Dedifferentiated amniotic fluid mesenchymal stem cell (primary cell): Measurements from ENCODE around the gene IGFBP2.

Experiments used
- DNase-seq: peaks from one replicate; pipeline ENCODE4 v3.0.0-alpha.2; 2016; ENCODE audit errors: extremely low spot score

IGFBP2 gene

DNA sequence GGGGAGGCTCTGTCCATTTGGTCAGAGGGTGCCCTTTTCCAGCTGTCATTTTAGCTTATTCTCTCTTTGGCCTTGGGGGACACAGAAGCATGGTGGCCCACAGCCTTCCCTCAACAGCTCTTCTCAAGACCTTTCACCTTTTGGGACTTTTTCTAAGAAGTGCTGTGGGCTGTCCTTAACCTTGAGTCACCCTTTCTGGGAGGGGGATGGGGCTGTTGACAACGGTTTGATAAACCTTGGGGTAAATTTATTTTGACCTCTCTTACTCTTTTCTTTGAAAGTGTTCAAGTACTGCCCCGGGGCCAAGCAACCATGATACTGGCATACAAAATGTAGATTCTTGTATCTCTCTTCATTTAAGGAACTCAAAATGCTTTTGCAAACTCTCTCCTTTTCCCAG is 48.5 kb downstream of the IGFBP2 start:
- DNase-seq, result no peak

DNA sequence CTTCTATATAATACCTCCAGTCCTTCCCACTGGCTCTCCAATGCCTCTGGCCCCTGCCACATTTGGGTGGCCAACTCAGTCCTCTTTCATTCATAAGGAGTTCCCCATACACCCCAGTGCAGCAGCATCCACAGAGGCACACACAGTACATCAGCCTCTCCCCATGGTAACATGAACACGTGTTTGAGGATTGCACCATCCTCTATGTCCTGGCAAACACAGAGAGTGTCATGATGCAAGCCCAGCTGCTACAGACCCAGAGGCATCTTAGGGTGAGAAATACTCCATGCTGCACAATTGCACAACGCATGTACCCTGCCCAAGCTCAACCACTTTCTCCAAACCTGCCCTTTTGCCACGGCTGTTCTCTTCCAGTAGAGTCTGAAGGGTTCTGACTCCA is 50.6 kb downstream of the IGFBP2 start:
- peak; percentile 91 for DNase-seq

DNA sequence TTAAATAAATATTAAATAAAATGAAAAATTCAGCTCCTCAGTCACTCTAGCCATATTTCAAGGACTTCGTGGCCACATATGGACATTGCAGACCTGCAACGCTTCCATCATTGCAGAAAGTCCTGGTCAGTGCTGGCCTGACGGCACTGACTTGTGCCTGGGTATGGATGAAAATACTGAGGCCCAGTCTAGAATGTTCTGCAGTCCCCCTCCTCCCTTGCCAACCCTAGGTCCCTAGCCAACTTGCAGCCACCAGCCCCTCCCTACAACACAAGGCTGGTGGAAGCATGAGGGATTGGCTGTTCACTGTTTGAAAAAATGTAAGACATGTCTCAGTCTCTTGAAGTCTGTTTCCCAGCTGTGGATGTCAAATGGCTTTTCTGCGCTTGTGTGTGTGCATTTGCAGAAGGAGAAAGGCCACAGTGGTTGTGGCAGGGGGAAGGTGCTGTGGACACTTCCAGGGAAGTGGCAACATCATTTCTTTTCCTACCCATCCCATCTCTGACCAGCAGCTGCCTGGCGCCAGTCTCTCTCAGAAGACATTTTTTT is 52.2 kb downstream of the IGFBP2 start:
- no peak for DNase-seq

DNA sequence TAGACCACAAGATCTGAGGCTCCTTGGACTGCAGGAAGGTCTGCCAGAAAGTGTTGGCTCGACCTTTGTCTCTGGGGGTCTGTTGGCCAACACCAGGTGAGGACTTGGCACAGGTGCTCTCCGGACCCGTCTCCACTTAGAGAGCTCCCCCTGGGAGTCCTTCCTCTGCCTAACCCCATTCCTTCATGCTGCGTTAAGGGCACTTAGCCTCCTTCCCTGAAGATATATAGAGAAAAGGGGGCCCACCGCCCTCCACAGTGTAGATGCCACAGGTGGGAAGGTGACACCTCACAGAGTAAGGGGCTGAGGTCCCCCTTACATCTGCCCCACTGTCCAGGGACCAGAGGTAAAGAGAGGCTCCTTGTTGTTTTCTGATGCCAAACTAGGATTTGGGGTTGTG is 53.9 kb downstream of the IGFBP2 start:
- DNase-seq, result no peak

DNA sequence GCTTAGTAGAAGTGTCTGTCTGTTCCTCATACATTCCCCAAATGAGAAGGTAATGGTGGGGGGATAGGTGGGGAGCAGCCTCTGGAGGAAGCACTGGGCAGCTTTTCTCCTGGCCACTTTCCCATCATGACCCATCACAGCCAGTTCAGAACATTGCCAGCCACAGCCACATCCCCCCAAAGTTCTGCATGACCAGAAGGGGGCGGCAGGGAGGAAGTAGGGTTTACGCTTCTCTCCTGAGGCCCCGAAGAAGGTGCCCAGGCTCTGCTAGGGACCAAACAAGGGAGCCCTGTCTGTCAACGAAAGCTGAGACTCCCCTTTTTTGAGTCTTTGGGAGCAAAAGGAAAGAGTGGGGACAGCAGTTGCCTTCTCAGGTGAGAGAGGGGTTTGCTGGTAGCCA is 54.4 kb downstream of the IGFBP2 start:
- no peak for DNase-seq

DNA sequence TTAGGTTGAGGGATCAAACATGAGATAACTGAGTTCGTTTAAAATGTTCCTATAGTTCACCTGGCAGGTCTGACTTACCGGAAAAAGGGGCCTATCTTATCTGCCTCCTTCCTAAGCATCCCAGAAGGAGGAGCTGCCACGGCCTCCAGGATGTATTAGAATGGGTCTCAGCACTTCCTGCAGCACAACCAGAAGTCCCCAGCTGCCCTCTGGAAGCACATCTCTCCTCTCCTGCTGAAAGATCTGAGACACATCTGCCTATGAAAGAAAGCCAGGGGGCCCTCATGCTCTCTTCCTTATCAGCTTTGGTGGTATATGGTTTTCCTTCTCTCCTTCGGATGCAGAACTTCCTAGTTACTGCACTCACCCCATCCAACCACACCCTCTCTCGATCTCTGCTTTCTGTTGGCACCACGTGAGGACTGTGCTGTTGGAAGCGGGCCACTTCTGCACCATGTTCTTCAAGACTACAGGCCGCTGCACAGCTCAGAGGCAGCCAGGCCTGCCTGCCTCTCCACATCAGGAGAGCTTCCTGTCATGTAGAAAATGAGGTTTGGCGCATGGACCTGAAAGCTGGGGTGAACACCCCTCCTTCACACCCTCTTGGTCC is 55.6 kb downstream of the IGFBP2 start:
- no peak for DNase-seq

DNA sequence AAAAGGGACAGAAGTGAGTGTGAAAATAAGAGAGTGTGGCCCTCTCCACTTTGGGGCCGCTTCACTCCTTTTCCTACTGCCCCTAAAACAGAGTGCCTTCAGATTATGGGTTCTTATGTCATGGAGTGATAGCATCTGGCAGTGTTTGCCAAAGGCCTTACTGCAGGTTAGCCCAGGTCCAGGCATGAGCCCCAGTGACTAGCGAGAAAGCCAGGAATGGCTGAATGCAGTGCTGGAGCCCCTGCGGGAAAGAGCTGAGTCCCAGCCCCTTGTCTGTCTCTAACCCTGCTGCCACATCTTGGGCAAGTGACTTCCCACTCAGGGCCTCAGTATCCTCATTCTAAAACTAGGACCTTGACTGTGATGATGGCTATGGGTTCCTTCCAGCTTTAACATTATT is 56.2 kb downstream of the IGFBP2 start:
- no peak for DNase-seq

DNA sequence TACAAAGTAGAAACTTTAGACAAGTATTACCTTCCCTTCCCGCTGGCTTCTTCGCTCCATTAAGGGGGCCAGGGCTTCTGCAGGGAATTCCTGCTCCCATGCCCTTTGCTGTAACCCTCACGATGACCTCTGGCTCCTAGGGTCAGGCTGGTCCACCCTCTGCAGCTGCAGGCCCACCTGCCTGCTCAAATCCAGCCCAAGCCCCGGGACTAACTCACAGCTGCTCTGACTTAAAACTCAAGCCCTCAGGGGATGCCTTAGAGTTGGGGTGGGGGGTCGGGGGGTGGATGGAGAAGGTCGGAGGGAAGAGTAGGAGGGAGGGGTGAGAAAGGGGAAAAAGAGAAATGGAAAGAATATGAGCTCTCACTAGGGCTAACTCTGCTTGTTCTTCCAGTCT is 57.2 kb downstream of the IGFBP2 start:
- DNase-seq, result no peak

DNA sequence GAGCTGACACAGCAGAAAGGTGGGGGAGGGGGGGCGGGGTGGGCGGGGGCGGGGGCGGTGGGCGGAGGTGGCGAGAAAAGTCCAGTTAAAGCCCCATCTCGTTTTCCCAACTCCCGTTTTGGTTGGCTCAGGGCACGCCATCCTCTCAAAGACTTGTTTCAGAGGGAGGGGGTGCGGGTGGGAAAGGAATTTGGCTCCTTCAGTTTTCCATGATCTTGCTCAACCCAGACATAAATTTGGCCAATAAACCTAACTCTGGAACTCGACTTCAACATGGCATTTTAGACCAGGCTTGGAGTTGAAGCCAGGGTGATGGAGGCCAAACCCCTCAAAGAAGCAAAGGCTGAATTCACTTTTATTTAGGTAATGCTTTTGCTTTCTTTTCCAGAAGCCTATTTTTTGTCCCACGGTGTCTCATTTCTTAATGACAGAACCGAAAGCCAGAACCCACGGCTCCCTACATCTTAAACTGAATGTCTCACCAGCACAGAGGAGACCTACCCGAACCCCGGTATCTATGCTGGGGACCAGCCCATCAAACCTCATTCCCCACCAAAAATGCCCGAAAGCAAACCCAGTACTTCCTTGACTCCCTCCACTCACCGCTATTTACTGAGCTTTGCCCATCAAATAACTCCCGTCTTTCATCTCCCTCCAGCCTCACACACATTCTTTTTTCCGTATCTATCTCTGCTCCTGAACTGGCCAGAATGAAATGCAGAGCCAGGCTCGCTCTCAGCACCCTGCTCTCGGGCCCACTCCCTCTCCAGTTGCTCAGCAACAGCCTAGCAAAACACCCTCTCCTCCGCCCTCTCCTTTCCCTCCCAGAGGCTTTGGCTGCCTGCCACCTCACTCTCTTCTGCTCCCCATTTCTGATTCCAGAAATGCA is 57.9 kb downstream of the IGFBP2 start:
- peak; percentile 64 for DNase-seq

DNA sequence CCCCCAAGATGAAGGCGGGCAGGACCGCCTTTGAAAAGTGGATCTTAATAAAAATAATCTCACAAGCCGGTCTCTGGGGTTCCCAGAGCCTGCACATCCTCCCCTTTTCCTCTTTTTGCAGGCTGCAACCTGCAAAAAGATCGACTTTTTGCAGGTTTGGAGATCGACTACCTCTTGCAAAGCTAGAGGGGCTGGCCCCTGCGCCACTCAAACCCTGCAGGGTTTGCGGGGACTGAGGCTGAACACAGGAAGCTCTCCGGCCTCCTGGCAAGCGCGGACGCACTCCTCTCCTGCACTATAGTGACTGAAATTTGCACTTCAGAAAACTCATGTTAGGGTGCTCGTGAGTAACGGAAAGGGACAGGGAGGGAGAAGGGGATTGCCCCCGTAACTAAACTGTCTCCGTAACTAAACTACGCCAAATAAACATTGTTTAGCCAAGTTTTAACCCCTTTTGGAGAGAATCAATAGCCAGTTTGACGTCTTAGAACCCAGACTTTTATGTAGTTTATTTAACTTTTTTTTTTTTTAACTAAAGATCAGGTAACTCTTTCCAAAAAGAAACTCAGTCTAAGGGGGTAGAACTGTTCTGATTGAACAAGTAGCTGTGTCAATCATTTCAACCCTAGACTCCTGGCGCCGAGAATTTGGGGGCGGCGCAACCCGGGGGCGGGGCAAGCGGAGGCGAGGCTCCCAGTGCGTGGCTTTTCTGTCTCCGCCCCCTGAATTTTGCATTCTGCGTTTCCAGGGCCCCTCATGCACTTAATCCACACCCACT is 59.6 kb downstream of the IGFBP2 start:
- DNase-seq, result peak; percentile 79

DNA sequence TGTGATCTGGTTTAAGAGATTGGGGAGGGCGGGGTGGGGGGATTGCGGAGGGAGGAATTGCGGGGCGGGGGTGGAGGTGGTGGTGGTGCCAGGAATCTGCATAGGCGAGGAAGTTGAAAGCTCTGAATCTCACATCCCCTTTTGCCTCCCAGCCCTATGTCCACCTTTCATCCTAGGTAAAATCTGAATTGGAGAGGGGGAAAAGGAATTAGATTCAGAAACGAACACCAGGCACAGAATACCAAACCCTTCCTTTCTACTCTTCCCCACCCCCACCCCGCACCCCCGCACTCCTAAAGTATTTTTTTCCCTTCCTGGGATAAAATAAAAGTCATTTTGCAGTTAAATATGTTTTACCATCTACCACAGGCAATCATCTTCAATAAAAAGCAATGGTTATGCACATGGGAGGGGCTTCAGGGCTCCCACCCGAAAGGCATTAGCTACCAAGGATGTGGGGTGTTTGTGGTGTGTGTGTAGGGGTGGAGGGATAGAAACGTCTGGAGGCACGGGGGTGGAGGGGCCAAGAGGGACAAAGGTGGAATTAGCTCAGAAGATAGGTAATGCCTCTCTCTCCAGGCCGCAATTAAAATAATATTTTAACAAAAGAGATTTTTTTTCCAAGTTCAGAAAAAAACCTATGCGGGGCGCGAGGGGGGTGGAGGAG is 60.3 kb downstream of the IGFBP2 start:
- DNase-seq, result no peak

DNA sequence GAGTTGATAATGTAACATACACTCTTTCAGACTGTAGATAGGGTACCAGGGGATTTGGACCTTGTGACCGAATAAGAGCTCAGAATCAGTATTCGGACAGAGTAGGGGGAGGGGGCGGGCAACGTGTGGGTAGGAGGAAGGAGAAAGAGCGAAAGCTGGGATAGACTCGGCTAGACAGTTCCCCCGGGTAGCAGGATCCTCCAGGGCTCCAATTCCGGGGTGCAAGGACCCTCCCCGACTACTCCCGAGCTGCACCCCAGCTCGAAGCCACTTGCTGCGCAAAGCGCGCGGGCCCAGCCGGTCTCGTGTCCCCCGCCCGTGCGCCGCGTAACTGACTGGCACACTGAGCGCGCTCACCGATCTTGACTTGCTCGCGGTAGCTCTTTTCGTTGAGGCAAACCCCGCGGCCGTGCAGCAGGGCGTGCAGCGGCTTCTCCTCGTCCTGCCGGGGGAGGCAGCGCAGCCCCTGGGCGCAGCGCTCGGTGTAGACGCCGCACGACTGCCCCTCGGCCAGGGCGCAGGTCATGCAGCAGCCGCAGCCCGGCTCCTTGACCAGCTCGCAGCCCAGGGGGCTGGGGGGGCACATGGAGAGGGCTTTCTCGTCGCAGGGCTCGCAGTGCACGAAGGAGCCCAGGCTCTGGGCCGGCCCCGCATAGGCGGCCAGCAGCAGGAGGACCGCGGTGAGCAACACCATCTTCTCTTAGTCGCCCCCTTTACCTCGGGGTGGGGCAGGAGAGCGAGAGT is 61.0 kb downstream of the IGFBP2 start:
- peak; percentile 42 for DNase-seq

DNA sequence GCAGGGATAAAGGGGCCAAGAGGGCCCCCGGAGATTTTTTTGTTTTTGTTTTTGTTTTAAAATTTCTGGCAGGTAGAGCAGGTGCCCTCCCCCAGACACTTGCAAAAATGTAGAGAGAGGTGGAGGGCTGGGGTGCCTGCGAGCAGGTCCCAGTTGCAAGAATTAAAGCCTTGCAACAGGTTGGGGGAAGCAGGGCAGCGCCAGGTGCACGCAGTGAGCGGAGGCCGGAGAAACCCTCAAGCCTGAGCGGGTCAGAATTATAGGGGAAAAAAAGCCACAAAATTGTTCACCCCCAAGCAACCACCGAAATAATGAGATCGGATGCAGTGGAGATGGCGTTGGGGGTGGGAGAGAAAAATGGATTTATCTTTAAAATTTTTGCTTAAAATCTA is 61.6 kb downstream of the IGFBP2 start:
- DNase-seq, result no peak

DNA sequence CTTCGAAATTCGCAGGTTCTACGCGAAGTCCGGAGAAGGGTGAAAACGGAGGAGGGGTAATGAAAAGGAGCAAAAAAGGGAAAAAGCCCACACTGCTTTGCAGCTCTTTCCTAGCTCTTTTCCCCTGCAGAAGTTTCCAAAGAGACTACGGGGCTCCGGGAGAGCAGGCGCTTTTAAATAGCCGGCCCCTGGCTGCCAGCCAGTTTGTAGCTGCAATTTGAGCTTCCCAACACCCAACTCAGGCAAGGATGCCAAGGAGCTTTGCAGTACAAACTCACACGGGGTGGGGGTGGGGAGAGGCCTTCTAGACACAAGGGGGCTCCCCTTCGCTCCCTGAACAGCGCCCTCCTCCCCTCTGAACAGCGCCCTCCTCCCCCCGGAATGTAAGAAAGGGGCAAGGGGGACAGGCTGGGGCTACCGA is 62.2 kb downstream of the IGFBP2 start, which contains the start of gene IGFBP5:
IGFBP5 (minus strand) TSS at position 149 of the 421 bp plus-strand sequence. CDS start 774 bp downstream, outside the sequence.
- DNase-seq, result peak; percentile 93

DNA sequence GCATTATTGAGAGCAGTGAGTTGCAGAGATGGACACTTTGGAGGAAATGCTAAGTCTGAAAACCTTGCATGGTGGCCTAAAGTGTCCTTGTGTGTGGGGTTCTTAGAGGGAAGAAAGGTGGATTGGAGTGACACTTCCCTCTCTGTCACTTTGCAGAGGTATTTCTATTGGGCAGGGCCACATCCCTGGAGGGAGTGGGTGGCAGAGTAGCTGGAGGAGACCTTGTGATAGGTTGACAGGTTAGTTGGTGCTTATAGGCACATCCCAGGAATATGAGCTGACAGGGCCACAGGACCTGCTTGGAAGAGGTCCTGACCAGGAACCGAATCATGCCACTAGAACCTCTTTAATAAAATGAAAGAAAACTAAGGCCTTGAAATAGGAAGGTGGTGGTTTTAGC is 63.1 kb downstream of the IGFBP2 start:
- DNase-seq, result no peak

DNA sequence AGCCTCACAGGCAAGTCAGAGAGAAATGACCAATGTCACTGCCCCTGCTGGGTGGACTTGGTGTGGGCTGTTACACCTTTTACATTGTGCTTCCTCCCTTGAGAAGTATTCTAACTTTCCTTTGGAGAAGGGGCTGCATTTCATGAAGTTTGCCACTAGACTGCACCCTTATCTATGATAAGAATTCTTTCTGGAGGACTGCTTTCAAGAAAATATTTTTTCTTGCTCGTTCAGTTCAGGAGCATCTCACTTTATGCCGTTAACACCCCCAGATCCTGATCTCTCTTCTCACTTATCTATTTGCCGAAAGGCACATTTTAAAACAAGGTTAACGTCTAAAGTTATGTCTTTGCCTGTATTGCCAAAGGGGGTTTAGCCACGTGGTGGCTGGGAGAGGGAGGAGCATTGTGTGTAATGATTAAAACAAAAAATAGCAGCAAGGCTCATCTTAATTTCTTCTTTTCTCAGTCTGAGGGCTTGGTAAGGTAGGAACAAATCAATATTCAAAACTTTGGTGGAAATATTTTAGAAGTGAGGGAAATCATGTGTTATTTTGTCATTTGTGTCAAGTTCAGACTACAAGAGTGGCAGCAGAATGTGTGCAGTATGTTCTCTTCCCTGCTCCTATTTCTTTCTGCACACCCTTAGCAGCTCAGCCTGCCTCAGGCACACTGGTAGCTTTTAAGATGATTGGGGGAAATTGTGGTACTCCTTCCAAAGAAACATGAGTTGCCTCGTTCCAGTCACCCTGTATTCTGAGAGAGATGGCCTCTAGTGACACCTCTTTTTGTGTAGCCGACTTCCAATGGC is 63.7 kb downstream of the IGFBP2 start:
- peak; percentile 72 for DNase-seq

DNA sequence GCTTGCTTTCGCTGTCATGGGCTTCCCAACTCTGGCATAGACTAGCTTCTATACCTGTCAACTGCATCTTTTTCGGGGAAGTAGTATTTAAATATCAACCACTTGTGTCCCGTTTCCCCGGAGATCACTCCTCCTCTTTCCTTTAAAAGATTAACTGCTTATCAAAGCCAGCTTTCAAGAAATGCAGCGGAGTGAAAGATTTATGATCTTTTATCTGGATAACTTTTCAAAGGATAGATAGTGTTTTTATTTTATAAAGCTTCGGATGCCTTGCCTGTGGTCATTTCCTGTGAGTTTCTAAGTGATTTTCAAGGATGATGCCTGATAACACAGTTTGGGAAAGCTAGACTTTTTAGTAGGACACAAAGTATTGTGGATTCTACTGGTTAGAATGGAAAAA is 65.1 kb downstream of the IGFBP2 start:
- no peak for DNase-seq

DNA sequence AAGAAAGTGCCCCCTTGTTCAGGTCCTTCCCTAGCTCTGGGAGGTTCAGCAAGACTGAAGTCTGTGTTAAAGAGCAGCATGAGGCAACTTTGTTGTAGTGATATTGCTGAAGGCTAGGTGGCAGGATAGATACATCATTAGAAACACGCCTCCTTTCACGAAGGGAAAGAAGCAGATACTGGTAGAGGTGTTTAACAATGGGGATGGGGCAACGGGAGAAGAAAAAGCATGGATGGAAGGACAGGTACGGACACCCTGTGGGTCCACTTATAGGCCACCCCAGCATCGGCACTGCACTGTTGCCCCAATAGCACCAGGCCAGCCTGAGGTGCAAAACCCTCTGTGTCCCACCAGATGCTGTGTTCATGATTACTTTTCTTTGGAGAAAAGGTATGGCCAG is 65.7 kb downstream of the IGFBP2 start:
- DNase-seq, result peak; percentile 78

DNA sequence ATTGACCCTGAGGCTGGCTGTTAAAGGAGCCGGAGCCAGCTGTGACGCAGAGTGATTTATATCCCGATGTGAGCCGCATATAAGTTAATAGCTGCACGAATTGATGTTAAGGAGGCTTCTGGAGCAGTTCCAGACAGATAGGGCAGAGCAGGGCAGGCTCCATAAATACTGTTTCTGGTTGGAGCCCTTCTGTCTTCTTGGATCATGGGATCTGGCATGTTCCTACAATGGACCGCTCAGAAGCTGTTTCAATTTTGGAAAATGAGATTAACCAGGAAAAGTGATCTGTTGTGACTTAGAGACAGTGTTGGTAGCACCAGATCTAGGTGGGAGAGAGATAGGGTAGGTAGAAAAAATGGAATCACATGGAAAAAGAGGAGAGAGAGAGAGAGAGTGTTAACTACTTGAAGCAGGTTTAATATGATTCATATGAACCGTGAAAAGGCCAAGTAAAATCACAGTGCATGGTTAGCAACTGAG is 66.9 kb downstream of the IGFBP2 start:
- DNase-seq, result no peak

DNA sequence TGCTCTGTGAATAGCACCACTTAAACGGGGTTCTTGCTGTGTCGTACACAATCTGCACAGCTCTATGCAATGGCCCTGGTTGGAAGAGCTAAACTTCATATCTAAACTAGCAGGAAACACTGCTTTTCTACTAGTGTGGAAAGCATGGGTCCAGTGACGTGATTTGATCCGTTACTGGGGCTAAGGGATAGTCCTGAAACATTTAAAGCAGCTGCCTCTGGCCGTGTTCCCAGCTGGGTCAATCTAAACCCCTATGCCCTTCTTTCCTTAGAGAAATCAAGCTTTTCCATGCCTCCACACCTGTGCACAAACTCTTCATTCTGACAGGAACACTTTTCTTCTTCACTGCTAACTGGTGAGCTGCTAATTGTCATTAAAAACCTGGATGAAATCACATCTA is 67.6 kb downstream of the IGFBP2 start:
- DNase-seq, result no peak
